SK-N-SH (cell line): Measurements from ENCODE around the gene SMAD2.

Experiments used
- CTCF ChIP-seq: fragments of 200-600 bp; sonication (generic); IDR thresholded peaks from 2 replicates; pipeline ENCODE4 v1.6.1; 2017; ENCODE audit warnings: antibody characterized with exemption, mild to moderate bottlenecking, moderate library complexity
- FOSL2 ChIP-seq: IDR thresholded peaks from 2 replicates; pipeline ENCODE4 v1.4.0; 2012; ENCODE audit warnings: low read depth, mild to moderate bottlenecking, moderate library complexity, borderline replicate concordance
- FOXM1 ChIP-seq: IDR thresholded peaks from 2 replicates; pipeline ENCODE4 v1.4.0; 2012; ENCODE audit warnings: low read depth, mild to moderate bottlenecking
- MXI1 ChIP-seq: IDR thresholded peaks from 2 replicates; pipeline ENCODE4 v1.6.1; 2012; ENCODE audit warnings: mild to moderate bottlenecking, low read depth, low read length, improper control_type of control experiment
- POLR2AphosphoS5 ChIP-seq: IDR thresholded peaks from 2 replicates; pipeline ENCODE4 v1.6.1; 2012; ENCODE audit warnings: low read depth, low read length
- RAD21 ChIP-seq: IDR thresholded peaks from 2 replicates; pipeline ENCODE4 v1.6.1; 2012; ENCODE audit warnings: mild to moderate bottlenecking, low read length
- RCOR1 ChIP-seq: fragments of 150-350 bp; IDR thresholded peaks from 2 replicates; pipeline ENCODE4 v1.6.1; 2017; ENCODE audit warnings: antibody characterized with exemption, low read length
- RXRA ChIP-seq: IDR thresholded peaks from 2 replicates; pipeline ENCODE4 v1.4.0; 2012; ENCODE audit warnings: low read depth, mild to moderate bottlenecking, borderline replicate concordance
- SMC3 ChIP-seq: IDR thresholded peaks from 2 replicates; pipeline ENCODE4 v1.6.1; 2012; ENCODE audit warnings: low read depth, low read length, improper control_type of control experiment
- TAF1 ChIP-seq: IDR thresholded peaks from 2 replicates; pipeline ENCODE4 v1.6.1; 2012; ENCODE audit warnings: low read depth, mild to moderate bottlenecking, low read length, moderate library complexity, borderline replicate concordance
- USF1 ChIP-seq: IDR thresholded peaks from 2 replicates; pipeline ENCODE4 v1.4.0; 2012; ENCODE audit warnings: low read depth, borderline replicate concordance
- ZBTB33 ChIP-seq: IDR thresholded peaks from 2 replicates; pipeline ENCODE4 v1.4.0; 2012; ENCODE audit warnings: low read depth, borderline replicate concordance
- TF ChIP-seq, protein P1 (sequence below): IDR thresholded peaks from 2 replicates; pipeline ENCODE4 v1.6.1; 2012; ENCODE audit warnings: mild to moderate bottlenecking, low read depth, low read length, moderate library complexity

GRCh38 chr18:47949202-47949601 is 18.7 kb upstream of the SMAD2 start:
- TF ChIP-seq FOXM1 (no peak), CTCF (no peak), RCOR1 (no peak), ZBTB33 (no peak), MXI1 (no peak), USF1 (no peak), RAD21 (no peak), SMC3 (no peak), RXRA (no peak), FOSL2 (no peak), POLR2AphosphoS5 (no peak), TAF1 (no peak)
- TF ChIP-seq, protein P1, sequence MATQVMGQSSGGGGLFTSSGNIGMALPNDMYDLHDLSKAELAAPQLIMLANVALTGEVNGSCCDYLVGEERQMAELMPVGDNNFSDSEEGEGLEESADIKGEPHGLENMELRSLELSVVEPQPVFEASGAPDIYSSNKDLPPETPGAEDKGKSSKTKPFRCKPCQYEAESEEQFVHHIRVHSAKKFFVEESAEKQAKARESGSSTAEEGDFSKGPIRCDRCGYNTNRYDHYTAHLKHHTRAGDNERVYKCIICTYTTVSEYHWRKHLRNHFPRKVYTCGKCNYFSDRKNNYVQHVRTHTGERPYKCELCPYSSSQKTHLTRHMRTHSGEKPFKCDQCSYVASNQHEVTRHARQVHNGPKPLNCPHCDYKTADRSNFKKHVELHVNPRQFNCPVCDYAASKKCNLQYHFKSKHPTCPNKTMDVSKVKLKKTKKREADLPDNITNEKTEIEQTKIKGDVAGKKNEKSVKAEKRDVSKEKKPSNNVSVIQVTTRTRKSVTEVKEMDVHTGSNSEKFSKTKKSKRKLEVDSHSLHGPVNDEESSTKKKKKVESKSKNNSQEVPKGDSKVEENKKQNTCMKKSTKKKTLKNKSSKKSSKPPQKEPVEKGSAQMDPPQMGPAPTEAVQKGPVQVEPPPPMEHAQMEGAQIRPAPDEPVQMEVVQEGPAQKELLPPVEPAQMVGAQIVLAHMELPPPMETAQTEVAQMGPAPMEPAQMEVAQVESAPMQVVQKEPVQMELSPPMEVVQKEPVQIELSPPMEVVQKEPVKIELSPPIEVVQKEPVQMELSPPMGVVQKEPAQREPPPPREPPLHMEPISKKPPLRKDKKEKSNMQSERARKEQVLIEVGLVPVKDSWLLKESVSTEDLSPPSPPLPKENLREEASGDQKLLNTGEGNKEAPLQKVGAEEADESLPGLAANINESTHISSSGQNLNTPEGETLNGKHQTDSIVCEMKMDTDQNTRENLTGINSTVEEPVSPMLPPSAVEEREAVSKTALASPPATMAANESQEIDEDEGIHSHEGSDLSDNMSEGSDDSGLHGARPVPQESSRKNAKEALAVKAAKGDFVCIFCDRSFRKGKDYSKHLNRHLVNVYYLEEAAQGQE: no peak
